H1 (cell line): ENCODE results near the gene SLC26A11. TPM values are rescaled to one million over a fixed set of nuclear protein-coding genes. Genes with fewer than 3 reads are reported as not detected.

ENCODE experiments used
- HDAC6 ChIP-seq: IDR thresholded peaks from one replicate; pipeline ENCODE4 v1.7.1; 2012; ENCODE audit warnings: low read depth, mild to moderate bottlenecking, inconsistent platforms, low read length, moderate library complexity
- polyA plus RNA-seq, 7 experiments: library from polyadenylated mRNA; depleted of rRNA in 3 of 7; stranded (reverse) in 5 of 7; unstranded in 2 of 7; fragments of >200 nt in 5 of 7; fragments of 200-250 nt in 2 of 7; gene quantifications; 1 replicate in 5 of 7; 2 replicates in 1 of 7; 4 replicates in 1 of 7; pipeline versions ENCODE4 v1.2.1 to v1.2.3, GENCODE V29; 2011 to 2013; ENCODE audit warnings: missing spikeins in 2 of 7, mixed read lengths in 2 of 7
- total RNA-seq: library from RNA; stranded (reverse); fragmentation: NEBNext Ultra II Directional; extraction: Animal tissue kit (Norgen Biotek cat#: 25700); gene quantifications from 2 replicates; pipeline ENCODE4 v1.2.1, GENCODE V29; 2021

The SLC26A11 gene
- total and polyA plus RNA-seq, 2 of the 8 experiments (the other 6 are each of a cell fraction or from before 2014, with no cell fraction given): 15.5 to 25.9 TPM

GRCh38 chr17:80262775-80263244, 42.6 kb downstream of the SLC26A11 start (continued):
- no peak for TF ChIP-seq HDAC6
